Liver (tissue), 9 donors: ENCODE results near the gene ST6GALNAC3. TPM values are rescaled to one million over a fixed set of nuclear protein-coding genes. Genes with fewer than 3 reads are reported as not detected.
"Not testable (repeated sequence)": the region's sequence is repeated elsewhere in the genome, so short reads cannot be mapped to it uniquely, and the experiment has no call there.

Experiments
- DNase-seq: peaks from one replicate; pipeline ENCODE4 v3.0.0-alpha.2; 2017; ENCODE audit warnings: low spot score
- H3K27ac ChIP-seq, 2 donors: one replicate each; pipeline ENCODE4 v1.7.0; 2013; ENCODE audit warnings: inconsistent platforms in 2 of 2, low read length in 2 of 2, control low read depth in 1 of 2, low read depth in 1 of 2, mild to moderate bottlenecking in 1 of 2
- H3K27me3 ChIP-seq, 4 donors: one replicate each; pipeline versions ENCODE4 v1.6.1 to v1.7.0; 2013; ENCODE audit warnings: low read length in 3 of 4, inconsistent platforms in 1 of 4, mild to moderate bottlenecking in 1 of 4, moderate library complexity in 1 of 4; ENCODE audit not compliant: control insufficient read depth in 4 of 4, insufficient read depth in 4 of 4
- H3K36me3 ChIP-seq, 4 donors: one replicate each; pipeline versions ENCODE4 v1.6.1 to v1.7.0; 2013; ENCODE audit warnings: low read length in 3 of 4, mild to moderate bottlenecking in 3 of 4, low read depth in 1 of 4, moderate library complexity in 1 of 4; ENCODE audit not compliant: control insufficient read depth in 4 of 4, insufficient read depth in 3 of 4
- H3K4me1 ChIP-seq, 4 donors: one replicate each; pipeline versions ENCODE4 v1.6.1 to v1.7.0; 2013; ENCODE audit warnings: low read length in 3 of 4, mild to moderate bottlenecking in 3 of 4, moderate library complexity in 1 of 4; ENCODE audit not compliant: control insufficient read depth in 4 of 4, insufficient read depth in 4 of 4
- H3K4me3 ChIP-seq, 3 donors: one replicate each; pipeline versions ENCODE4 v1.6.1 to v1.7.0; 2013; ENCODE audit warnings: low read length in 3 of 3, control low read depth in 1 of 3, low read depth in 1 of 3, mild to moderate bottlenecking in 1 of 3
- H3K9ac ChIP-seq, 2 donors: one replicate each; pipeline ENCODE4 v1.7.0; 2013; ENCODE audit warnings: low read length in 2 of 2, mild to moderate bottlenecking in 2 of 2, moderate library complexity in 2 of 2, control low read depth in 1 of 2, low read depth in 1 of 2
- H3K9me3 ChIP-seq, 4 donors: one replicate each; pipeline versions ENCODE4 v1.6.1 to v1.7.0; 2013; ENCODE audit warnings: low read length in 3 of 4; ENCODE audit not compliant: control insufficient read depth in 4 of 4
- FOXA1 ChIP-seq: IDR thresholded peaks from 2 replicates; pipeline ENCODE4 v1.6.1; 2016; ENCODE audit warnings: antibody characterized with exemption
- FOXA2 ChIP-seq: IDR thresholded peaks from 2 replicates; pipeline ENCODE4 v1.6.1; 2016; ENCODE audit warnings: antibody characterized with exemption
- GABPA ChIP-seq, 2 donors: IDR thresholded peaks in 1 of 2; conservative IDR thresholded peaks in 1 of 2; 2 replicates each; pipeline ENCODE4 v1.6.1; 2016; ENCODE audit warnings: antibody characterized with exemption in 2 of 2, mild to moderate bottlenecking in 1 of 2, moderate library complexity in 1 of 2
- HNF4A ChIP-seq, 2 donors: conservative IDR thresholded peaks; 2 replicates each; pipeline ENCODE4 v1.6.1; 2016; ENCODE audit warnings: antibody characterized with exemption in 2 of 2, mild to moderate bottlenecking in 2 of 2
- JUND ChIP-seq, 2 donors: IDR thresholded peaks; 2 replicates each; pipeline ENCODE4 v1.6.1; 2016; ENCODE audit warnings: antibody characterized with exemption in 2 of 2
- NR2F2 ChIP-seq: IDR thresholded peaks from 2 replicates; pipeline ENCODE4 v1.6.1; 2016; ENCODE audit warnings: antibody characterized with exemption
- RAD21 ChIP-seq, 2 donors: IDR thresholded peaks; 2 replicates each; pipeline ENCODE4 v1.6.1; 2016; ENCODE audit warnings: antibody characterized with exemption in 2 of 2, mild to moderate bottlenecking in 2 of 2
- RXRA ChIP-seq, 2 donors: IDR thresholded peaks; 2 replicates each; pipeline ENCODE4 v1.6.1; 2017 to 2018; ENCODE audit warnings: antibody characterized with exemption in 2 of 2, mild to moderate bottlenecking in 1 of 2
- SP1 ChIP-seq: IDR thresholded peaks from 2 replicates; pipeline ENCODE4 v1.6.1; 2018; ENCODE audit warnings: antibody characterized with exemption, mild to moderate bottlenecking
- WGBS: extraction: QIAGEN DNeasy Blood & Tissue Kit; methylation state at CpG from one replicate; pipeline ENCODE4 v1.1.7; 2013; 5-methylcytosine and 5-hydroxymethylcytosine counted together
- polyA plus RNA-seq, 2 donors: library from polyadenylated mRNA; stranded (reverse) in 1 of 2; unstranded in 1 of 2; fragments of 200-250 nt in 1 of 2; fragments of >200 nt in 1 of 2; fragmentation: Nextera tagmentation in 1 of 2; extraction: Ambion mirVana in 1 of 2; gene quantifications; one replicate each; pipeline versions ENCODE4 v1.2.1 to v1.2.3, GENCODE V29; 2013 to 2015
- total RNA-seq, 2 donors: library from RNA; depleted of rRNA; stranded (reverse); fragments of >200 nt; gene quantifications; one replicate each; pipeline ENCODE4 v1.2.3, GENCODE V29; 2014
- TF ChIP-seq, protein P1 (sequence below): fragments of 150-350 bp; IDR thresholded peaks from 2 replicates; pipeline ENCODE4 v1.5.1; 2017; ENCODE audit warnings: improper control_type of control experiment, low read depth, low read length; ENCODE audit not compliant: missing input control
- TF ChIP-seq, protein P2 (sequence below): IDR thresholded peaks from 2 replicates; pipeline ENCODE4 v1.6.1; 2016; ENCODE audit warnings: antibody characterized with exemption
- TF ChIP-seq, protein P3 (sequence below): IDR thresholded peaks from 2 replicates; pipeline ENCODE4 v1.6.1; 2016; ENCODE audit warnings: antibody characterized with exemption, mild to moderate bottlenecking
- donor health status: healthy.
- donor health status: healthy.
- donor health status: healthy.
- donor health status: healthy.
- donor health status: healthy.

The ST6GALNAC3 gene
- total and polyA plus RNA-seq, 4 donors: 1.2 to 5.0 (median 3.2) TPM

DNA sequence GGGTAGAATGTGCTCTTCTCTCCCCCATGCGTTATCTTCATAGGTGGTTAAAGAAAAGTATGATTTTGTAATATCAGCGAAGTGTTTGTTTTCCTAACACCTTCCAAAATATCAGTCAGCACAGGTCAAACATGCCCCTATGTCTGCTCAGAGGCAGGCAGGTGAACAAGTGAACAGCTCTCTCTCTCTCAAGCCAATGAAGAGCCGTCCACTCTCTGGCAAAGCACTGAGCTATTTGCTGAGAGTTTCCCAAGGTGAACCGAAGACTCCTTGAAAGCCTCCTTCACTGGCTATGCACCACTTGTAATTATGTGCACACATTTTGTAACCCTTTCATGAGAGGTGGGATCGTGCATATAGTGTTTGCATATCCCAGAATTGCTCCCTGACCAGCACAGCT lies 47.7 kb downstream of the ST6GALNAC3 start (continued):
- TF ChIP-seq, protein P1, sequence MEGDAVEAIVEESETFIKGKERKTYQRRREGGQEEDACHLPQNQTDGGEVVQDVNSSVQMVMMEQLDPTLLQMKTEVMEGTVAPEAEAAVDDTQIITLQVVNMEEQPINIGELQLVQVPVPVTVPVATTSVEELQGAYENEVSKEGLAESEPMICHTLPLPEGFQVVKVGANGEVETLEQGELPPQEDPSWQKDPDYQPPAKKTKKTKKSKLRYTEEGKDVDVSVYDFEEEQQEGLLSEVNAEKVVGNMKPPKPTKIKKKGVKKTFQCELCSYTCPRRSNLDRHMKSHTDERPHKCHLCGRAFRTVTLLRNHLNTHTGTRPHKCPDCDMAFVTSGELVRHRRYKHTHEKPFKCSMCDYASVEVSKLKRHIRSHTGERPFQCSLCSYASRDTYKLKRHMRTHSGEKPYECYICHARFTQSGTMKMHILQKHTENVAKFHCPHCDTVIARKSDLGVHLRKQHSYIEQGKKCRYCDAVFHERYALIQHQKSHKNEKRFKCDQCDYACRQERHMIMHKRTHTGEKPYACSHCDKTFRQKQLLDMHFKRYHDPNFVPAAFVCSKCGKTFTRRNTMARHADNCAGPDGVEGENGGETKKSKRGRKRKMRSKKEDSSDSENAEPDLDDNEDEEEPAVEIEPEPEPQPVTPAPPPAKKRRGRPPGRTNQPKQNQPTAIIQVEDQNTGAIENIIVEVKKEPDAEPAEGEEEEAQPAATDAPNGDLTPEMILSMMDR: no peak
- TF ChIP-seq, protein P2, sequence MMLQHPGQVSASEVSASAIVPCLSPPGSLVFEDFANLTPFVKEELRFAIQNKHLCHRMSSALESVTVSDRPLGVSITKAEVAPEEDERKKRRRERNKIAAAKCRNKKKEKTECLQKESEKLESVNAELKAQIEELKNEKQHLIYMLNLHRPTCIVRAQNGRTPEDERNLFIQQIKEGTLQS: no peak

DNA sequence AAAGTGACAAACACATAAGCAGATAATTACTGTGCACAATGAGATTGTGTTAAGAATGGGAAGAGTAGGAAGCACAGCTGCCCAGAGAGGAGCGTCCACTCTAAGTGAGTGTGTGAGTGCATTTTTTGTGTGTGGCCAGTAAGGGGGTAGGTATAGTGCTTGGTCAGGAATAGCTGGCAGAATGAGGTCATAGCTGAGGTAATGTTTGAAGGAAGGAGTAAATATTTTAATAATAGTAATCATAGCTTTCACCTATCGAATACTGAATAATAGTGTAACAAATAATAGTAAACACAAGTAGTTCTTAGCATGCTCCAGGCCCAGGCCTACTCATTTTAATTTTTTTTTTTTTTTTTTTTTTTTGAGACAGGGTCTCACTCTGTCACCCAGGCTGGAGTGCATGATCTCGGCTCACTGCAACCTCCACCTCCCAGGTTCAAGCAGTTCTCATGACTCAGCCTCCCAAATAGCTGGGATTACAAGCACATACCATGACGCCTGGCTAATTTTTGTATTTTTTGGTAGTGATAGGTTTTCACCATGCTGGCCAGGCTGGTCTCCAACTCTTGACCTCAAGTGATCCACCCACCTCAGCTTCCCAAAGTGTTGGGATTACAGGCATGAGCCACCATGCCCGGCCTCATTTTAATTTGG lies 49.0 kb downstream of the ST6GALNAC3 start:
- H3K27me3 ChIP-seq: not testable (repeated sequence)

DNA sequence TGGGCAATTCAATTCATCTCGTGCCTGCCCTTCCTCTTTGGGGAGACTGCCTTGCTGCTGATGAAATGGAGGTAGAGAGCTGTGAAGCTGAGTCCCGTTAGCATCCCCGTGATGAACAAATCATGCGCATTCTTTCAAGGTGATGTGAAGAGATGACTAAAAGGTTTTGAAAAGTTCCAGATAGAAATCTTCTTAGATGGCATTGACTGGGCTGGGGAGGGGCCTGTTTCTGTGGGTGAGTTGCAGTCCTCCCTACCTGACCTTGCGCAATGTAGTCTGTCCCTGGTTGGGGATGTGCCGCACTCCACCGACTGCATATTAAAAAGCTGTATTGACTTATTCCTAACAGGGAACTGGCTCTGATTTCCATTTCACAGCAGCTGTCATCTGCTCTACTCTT lies 49.6 kb downstream of the ST6GALNAC3 start:
- 90% methylated on average over 7 of the region's 7 CpGs for WGBS
- no peaks in the 10 kb centered on the region for H3K27me3 ChIP-seq
- H3K4me3 ChIP-seq: no peak overlapping the region
- H3K4me1 ChIP-seq: no peaks in the 10 kb centered on the region
- no peaks in the 10 kb centered on the region for H3K9me3 ChIP-seq
- no peak overlapping the region for H3K27ac ChIP-seq
- no peak for TF ChIP-seq GABPA (IDR thresholded peaks at IDR 0.05 in 1 of 2, conservative IDR thresholded peaks at IDR 0.05 in 1 of 2)
- TF ChIP-seq, protein P2: no peak
- TF ChIP-seq RAD21 (IDR thresholded peaks at IDR 0.05): no peak
- TF ChIP-seq JUND (IDR thresholded peaks at IDR 0.05): no peak
- TF ChIP-seq, protein P1: no peak
- no peak for TF ChIP-seq FOXA2
- no peak for TF ChIP-seq FOXA1
- no peak for TF ChIP-seq HNF4A (conservative IDR thresholded peaks at IDR 0.05)
- no peak for TF ChIP-seq SP1
- TF ChIP-seq RXRA (IDR thresholded peaks at IDR 0.05): no peak
- TF ChIP-seq, protein P3, sequence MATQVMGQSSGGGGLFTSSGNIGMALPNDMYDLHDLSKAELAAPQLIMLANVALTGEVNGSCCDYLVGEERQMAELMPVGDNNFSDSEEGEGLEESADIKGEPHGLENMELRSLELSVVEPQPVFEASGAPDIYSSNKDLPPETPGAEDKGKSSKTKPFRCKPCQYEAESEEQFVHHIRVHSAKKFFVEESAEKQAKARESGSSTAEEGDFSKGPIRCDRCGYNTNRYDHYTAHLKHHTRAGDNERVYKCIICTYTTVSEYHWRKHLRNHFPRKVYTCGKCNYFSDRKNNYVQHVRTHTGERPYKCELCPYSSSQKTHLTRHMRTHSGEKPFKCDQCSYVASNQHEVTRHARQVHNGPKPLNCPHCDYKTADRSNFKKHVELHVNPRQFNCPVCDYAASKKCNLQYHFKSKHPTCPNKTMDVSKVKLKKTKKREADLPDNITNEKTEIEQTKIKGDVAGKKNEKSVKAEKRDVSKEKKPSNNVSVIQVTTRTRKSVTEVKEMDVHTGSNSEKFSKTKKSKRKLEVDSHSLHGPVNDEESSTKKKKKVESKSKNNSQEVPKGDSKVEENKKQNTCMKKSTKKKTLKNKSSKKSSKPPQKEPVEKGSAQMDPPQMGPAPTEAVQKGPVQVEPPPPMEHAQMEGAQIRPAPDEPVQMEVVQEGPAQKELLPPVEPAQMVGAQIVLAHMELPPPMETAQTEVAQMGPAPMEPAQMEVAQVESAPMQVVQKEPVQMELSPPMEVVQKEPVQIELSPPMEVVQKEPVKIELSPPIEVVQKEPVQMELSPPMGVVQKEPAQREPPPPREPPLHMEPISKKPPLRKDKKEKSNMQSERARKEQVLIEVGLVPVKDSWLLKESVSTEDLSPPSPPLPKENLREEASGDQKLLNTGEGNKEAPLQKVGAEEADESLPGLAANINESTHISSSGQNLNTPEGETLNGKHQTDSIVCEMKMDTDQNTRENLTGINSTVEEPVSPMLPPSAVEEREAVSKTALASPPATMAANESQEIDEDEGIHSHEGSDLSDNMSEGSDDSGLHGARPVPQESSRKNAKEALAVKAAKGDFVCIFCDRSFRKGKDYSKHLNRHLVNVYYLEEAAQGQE: no peak
- TF ChIP-seq NR2F2: no peak
- no peak overlapping the region for H3K9ac ChIP-seq
- no peak for DNase-seq
- H3K36me3 ChIP-seq: no peaks in the 10 kb centered on the region

More for the DNA sequence above, 49.0 kb downstream of the ST6GALNAC3 start:
- not testable (repeated sequence) for DNase-seq, H3K9me3 ChIP-seq, H3K4me3 ChIP-seq, H3K36me3 ChIP-seq, H3K4me1 ChIP-seq, H3K9ac ChIP-seq, H3K27ac ChIP-seq
- 81% methylated on average over 5 of the region's 5 CpGs for WGBS
